Liver (tissue), 9 donors: ENCODE results near the gene SERTAD1. TPM values are rescaled to one million over a fixed set of nuclear protein-coding genes. Genes with fewer than 3 reads are reported as not detected.

Source experiments
- DNase-seq: peaks from one replicate; pipeline ENCODE4 v3.0.0-alpha.2; 2017; ENCODE audit warnings: low spot score
- H3K27ac ChIP-seq, 2 donors: one replicate each; pipeline ENCODE4 v1.7.0; 2013; ENCODE audit warnings: inconsistent platforms in 2 of 2, low read length in 2 of 2, control low read depth in 1 of 2, low read depth in 1 of 2, mild to moderate bottlenecking in 1 of 2
- H3K27me3 ChIP-seq, 4 donors: one replicate each; pipeline versions ENCODE4 v1.6.1 to v1.7.0; 2013; ENCODE audit warnings: low read length in 3 of 4, inconsistent platforms in 1 of 4, mild to moderate bottlenecking in 1 of 4, moderate library complexity in 1 of 4; ENCODE audit not compliant: control insufficient read depth in 4 of 4, insufficient read depth in 4 of 4
- H3K36me3 ChIP-seq, 4 donors: one replicate each; pipeline versions ENCODE4 v1.6.1 to v1.7.0; 2013; ENCODE audit warnings: low read length in 3 of 4, mild to moderate bottlenecking in 3 of 4, low read depth in 1 of 4, moderate library complexity in 1 of 4; ENCODE audit not compliant: control insufficient read depth in 4 of 4, insufficient read depth in 3 of 4
- H3K4me1 ChIP-seq, 4 donors: one replicate each; pipeline versions ENCODE4 v1.6.1 to v1.7.0; 2013; ENCODE audit warnings: low read length in 3 of 4, mild to moderate bottlenecking in 3 of 4, moderate library complexity in 1 of 4; ENCODE audit not compliant: control insufficient read depth in 4 of 4, insufficient read depth in 4 of 4
- H3K4me3 ChIP-seq, 3 donors: one replicate each; pipeline versions ENCODE4 v1.6.1 to v1.7.0; 2013; ENCODE audit warnings: low read length in 3 of 3, control low read depth in 1 of 3, low read depth in 1 of 3, mild to moderate bottlenecking in 1 of 3
- H3K9ac ChIP-seq, 2 donors: one replicate each; pipeline ENCODE4 v1.7.0; 2013; ENCODE audit warnings: low read length in 2 of 2, mild to moderate bottlenecking in 2 of 2, moderate library complexity in 2 of 2, control low read depth in 1 of 2, low read depth in 1 of 2
- H3K9me3 ChIP-seq, 4 donors: one replicate each; pipeline versions ENCODE4 v1.6.1 to v1.7.0; 2013; ENCODE audit warnings: low read length in 3 of 4; ENCODE audit not compliant: control insufficient read depth in 4 of 4
- ATF3 ChIP-seq: IDR thresholded peaks from 2 replicates; pipeline ENCODE4 v1.6.1; 2016; ENCODE audit warnings: antibody characterized with exemption
- CTCF ChIP-seq: fragments of 150-350 bp; IDR thresholded peaks from 2 replicates; pipeline ENCODE4 v1.5.1; 2017; ENCODE audit warnings: improper control_type of control experiment, low read depth, low read length; ENCODE audit not compliant: missing input control
- EGR1 ChIP-seq, 2 donors: IDR thresholded peaks; 2 replicates each; pipeline ENCODE4 v1.6.1; 2016 to 2018; ENCODE audit warnings: antibody characterized with exemption in 2 of 2, low read depth in 2 of 2
- FOXA1 ChIP-seq: IDR thresholded peaks from 2 replicates; pipeline ENCODE4 v1.6.1; 2016; ENCODE audit warnings: antibody characterized with exemption
- FOXA2 ChIP-seq: IDR thresholded peaks from 2 replicates; pipeline ENCODE4 v1.6.1; 2016; ENCODE audit warnings: antibody characterized with exemption
- GABPA ChIP-seq, 2 donors: IDR thresholded peaks in 1 of 2; conservative IDR thresholded peaks in 1 of 2; 2 replicates each; pipeline ENCODE4 v1.6.1; 2016; ENCODE audit warnings: antibody characterized with exemption in 2 of 2, mild to moderate bottlenecking in 1 of 2, moderate library complexity in 1 of 2
- HNF4A ChIP-seq, 2 donors: conservative IDR thresholded peaks; 2 replicates each; pipeline ENCODE4 v1.6.1; 2016; ENCODE audit warnings: antibody characterized with exemption in 2 of 2, mild to moderate bottlenecking in 2 of 2
- HNF4G ChIP-seq: IDR thresholded peaks from 2 replicates; pipeline ENCODE4 v1.6.1; 2016; ENCODE audit warnings: antibody characterized with exemption
- JUND ChIP-seq, 2 donors: IDR thresholded peaks; 2 replicates each; pipeline ENCODE4 v1.6.1; 2016; ENCODE audit warnings: antibody characterized with exemption in 2 of 2
- MAX ChIP-seq: IDR thresholded peaks from 2 replicates; pipeline ENCODE4 v1.6.1; 2016; ENCODE audit warnings: antibody characterized with exemption
- NR2F2 ChIP-seq: IDR thresholded peaks from 2 replicates; pipeline ENCODE4 v1.6.1; 2016; ENCODE audit warnings: antibody characterized with exemption
- RAD21 ChIP-seq, 2 donors: IDR thresholded peaks; 2 replicates each; pipeline ENCODE4 v1.6.1; 2016; ENCODE audit warnings: antibody characterized with exemption in 2 of 2, mild to moderate bottlenecking in 2 of 2
- REST ChIP-seq: IDR thresholded peaks from 2 replicates; pipeline ENCODE4 v1.6.1; 2016; ENCODE audit warnings: antibody characterized with exemption, mild to moderate bottlenecking
- RXRA ChIP-seq, 2 donors: IDR thresholded peaks; 2 replicates each; pipeline ENCODE4 v1.6.1; 2017 to 2018; ENCODE audit warnings: antibody characterized with exemption in 2 of 2, mild to moderate bottlenecking in 1 of 2
- SP1 ChIP-seq: IDR thresholded peaks from 2 replicates; pipeline ENCODE4 v1.6.1; 2018; ENCODE audit warnings: antibody characterized with exemption, mild to moderate bottlenecking
- TAF1 ChIP-seq: conservative IDR thresholded peaks from 2 replicates; pipeline ENCODE4 v1.6.1; 2016; ENCODE audit warnings: antibody characterized with exemption, mild to moderate bottlenecking
- YY1 ChIP-seq: IDR thresholded peaks from 2 replicates; pipeline ENCODE4 v1.6.1; 2016; ENCODE audit warnings: antibody characterized with exemption, mild to moderate bottlenecking
- ZBTB33 ChIP-seq: IDR thresholded peaks from 2 replicates; pipeline ENCODE4 v1.6.1; 2016; ENCODE audit warnings: antibody characterized with exemption
- WGBS: extraction: QIAGEN DNeasy Blood & Tissue Kit; methylation state at CpG from one replicate; pipeline ENCODE4 v1.1.7; 2013; 5-methylcytosine and 5-hydroxymethylcytosine counted together
- polyA plus RNA-seq, 2 donors: library from polyadenylated mRNA; stranded (reverse) in 1 of 2; unstranded in 1 of 2; fragments of 200-250 nt in 1 of 2; fragments of >200 nt in 1 of 2; fragmentation: Nextera tagmentation in 1 of 2; extraction: Ambion mirVana in 1 of 2; gene quantifications; one replicate each; pipeline versions ENCODE4 v1.2.1 to v1.2.3, GENCODE V29; 2013 to 2015
- total RNA-seq, 2 donors: library from RNA; depleted of rRNA; stranded (reverse); fragments of >200 nt; gene quantifications; one replicate each; pipeline ENCODE4 v1.2.3, GENCODE V29; 2014
- donor health status: healthy.
- donor health status: healthy.
- donor health status: healthy.
- donor health status: healthy.
- donor health status: healthy.

Gene SERTAD1
- total and polyA plus RNA-seq, 4 donors: 3.6 to 6.8 (median 4.9) TPM

- Histone ChIP-seq H3K27ac (no peak overlapping the region), H3K4me3 (no peak overlapping the region), H3K9ac (no peak overlapping the region), H3K36me3 (peaks cover 2 to 14% (median 7%) of the 10 kb centered on the region in 4 donors), H3K27me3 (no peaks in the 10 kb centered on the region), H3K4me1 (peaks cover 0 to 17% (median 14%) of the 10 kb centered on the region in 4 donors), H3K9me3 (no peaks in the 10 kb centered on the region)
- TF ChIP-seq YY1 (no peak), FOXA2 (no peak), NR2F2 (no peak), JUND (IDR thresholded peaks at IDR 0.05) (no peak), EGR1 (IDR thresholded peaks at IDR 0.05; ENCODE audit: low read depth in 2 of 2) (no peak), TAF1 (no peak), GABPA (IDR thresholded peaks at IDR 0.05 in 1 of 2, conservative IDR thresholded peaks at IDR 0.05 in 1 of 2) (no peak), MAX (no peak), ZBTB33 (no peak), CTCF (no peak), ATF3 (no peak), HNF4G (no peak)
- 92% methylated on average over 27 of the region's 27 CpGs for WGBS
- no peak for DNase-seq
These were observed 32.3 kb upstream of the SERTAD1 start for GRCh38 chr19:40457953-40458596.

- Histone ChIP-seq H3K4me3 (no peak overlapping the region), H3K36me3 (peaks cover 2 to 14% (median 7%) of the 10 kb centered on the region in 4 donors), H3K4me1 (peaks cover 0 to 11% (median 10%) of the 10 kb centered on the region in 4 donors), H3K27ac (no peak overlapping the region), H3K9me3 (no peaks in the 10 kb centered on the region), H3K27me3 (no peaks in the 10 kb centered on the region), H3K9ac (no peak overlapping the region)
- 94% methylated on average over 5 of the region's 5 CpGs for WGBS
- TF ChIP-seq JUND (IDR thresholded peaks at IDR 0.05) (no peak), CTCF (no peak), ZBTB33 (no peak), ATF3 (no peak), SP1 (no peak), TAF1 (no peak), HNF4G (no peak), RAD21 (IDR thresholded peaks at IDR 0.05) (no peak), REST (no peak), NR2F2 (no peak), FOXA1 (no peak), RXRA (IDR thresholded peaks at IDR 0.05) (no peak), MAX (no peak), HNF4A (conservative IDR thresholded peaks at IDR 0.05) (no peak), FOXA2 (no peak)
- DNase-seq: no peak
These were observed 31.3 kb upstream of the SERTAD1 start for GRCh38 chr19:40457048-40457447.
